Left forelimb (tissue), 1 donor: ENCODE measurements around the gene ACTR3C.
"Not testable (repeated sequence)": the region's sequence is repeated elsewhere in the genome, so short reads cannot be mapped to it uniquely, and the experiment has no call there.

Source experiments
- DNase-seq: peaks from one replicate; pipeline ENCODE4 v3.0.0-alpha.2; 2018; ENCODE audit warnings: low spot score

The ACTR3C gene

DNA sequence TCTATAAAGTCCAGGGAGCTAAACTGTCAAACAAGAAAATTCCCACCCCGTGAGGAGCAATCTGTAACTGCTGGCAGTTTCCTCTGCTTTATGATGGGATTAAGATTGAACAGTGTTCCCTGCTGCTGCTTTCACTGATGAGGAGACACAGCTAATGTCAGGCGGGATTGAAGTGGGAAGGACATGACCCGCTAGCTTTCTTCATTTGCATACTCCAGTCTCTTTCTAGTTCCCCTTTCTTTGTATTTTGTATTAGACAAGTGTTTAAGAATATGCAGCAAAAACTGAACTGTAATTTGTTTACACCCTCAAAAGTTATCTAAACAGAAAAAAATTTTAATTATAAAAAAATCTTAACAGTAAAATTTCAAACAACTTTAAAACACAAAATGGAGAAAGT lies 40.2 kb downstream of the ACTR3C start:
- DNase-seq = not testable (repeated sequence)

DNA sequence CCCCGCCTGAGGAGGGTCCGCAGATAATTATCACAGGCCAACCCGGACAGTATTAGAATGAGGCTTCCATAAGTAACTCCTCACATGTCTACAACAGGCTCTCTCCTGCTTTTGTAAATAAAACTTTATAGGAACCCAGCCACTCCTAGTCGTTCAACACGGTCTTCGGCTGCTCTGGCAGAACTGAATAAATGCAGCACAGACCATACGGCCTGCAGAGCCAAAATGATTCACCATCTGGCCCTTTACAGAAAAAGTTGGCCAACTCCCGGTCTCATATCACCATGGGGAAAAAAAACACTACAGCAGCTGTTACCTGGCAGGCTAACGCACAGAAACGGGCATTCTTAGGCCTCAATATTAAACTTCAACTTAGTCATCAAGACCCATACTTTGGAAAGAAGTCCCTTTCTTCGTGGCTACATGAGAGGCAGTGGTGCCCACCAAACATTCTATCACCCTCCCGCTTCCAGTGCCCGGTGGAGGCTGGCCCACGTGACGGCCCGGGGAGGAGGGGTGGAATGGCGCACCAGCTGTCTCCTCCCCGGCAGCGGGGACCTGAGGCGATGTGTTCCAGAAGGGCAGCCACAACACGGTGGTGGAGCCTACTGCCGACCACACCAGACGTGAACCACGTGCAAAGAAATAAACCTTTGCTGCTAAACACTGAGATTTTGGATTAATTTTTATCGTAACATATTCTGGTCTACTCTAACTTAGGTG lies 41.5 kb downstream of the ACTR3C start:
- not testable (repeated sequence) for DNase-seq

DNA sequence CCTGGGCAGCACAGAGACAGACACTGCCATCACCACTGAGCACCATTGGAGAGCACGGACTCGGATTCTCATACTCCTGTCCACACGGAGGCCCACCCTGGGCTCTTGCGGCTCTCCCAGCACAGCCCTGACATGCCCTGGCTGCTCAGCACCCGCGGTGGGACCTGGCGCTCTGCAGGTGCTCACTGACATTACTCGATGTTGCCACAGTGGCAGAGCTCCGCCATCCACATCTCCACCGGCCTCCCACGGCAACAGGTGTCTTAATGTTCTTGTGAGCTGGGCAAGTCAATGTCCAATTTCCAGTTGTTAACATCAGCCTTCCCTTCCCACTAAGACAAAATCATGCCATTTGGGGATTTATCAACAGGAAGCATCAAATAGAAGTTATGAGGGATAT lies 45.0 kb downstream of the ACTR3C start:
- not testable (repeated sequence) for DNase-seq

DNA sequence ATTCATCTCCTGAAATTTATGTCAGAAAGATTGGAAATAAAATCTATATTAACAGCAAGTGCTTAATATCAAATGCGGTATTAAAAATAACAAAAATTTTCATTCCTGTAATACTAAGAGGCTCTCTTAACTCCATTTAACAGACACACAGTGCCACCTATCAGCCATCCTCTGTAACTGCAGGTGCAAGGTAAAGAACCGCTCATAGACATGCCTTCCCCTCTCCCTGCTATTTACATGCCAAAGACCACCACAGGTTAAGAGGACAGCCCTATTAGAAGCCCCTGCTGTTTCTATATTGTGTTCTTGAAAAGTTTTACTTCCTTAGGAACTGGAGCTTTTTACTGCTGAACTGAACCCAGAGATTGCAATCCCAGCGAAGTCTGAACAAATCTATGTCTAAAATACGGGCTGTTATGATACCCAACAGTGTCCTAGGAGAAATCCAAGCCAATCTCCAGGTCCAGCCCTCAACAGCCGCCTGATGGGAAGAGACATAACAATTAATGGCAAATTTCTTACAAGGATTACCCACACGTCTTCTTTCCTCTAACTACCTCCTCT lies 47.1 kb downstream of the ACTR3C start:
- DNase-seq = not testable (repeated sequence)

DNA sequence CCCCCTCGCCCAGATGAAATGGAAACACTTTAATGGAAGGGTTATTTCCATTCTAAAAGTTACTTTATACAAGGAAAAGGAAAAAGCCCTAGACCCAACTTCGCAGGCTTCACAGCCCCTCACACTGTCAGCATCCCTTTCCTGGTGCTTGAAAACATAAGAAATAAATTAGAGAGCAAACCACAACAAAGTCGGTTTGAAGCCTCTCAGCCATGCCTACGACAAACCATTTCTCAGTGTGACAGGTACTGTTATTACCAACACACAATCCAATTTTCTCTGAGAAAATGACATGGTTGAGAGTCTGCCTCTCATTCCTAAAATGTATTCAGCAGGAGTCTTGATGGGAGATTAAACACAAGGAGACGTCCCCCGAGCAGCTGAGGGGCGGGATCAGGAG lies 51.4 kb downstream of the ACTR3C start:
- DNase-seq = not testable (repeated sequence)

DNA sequence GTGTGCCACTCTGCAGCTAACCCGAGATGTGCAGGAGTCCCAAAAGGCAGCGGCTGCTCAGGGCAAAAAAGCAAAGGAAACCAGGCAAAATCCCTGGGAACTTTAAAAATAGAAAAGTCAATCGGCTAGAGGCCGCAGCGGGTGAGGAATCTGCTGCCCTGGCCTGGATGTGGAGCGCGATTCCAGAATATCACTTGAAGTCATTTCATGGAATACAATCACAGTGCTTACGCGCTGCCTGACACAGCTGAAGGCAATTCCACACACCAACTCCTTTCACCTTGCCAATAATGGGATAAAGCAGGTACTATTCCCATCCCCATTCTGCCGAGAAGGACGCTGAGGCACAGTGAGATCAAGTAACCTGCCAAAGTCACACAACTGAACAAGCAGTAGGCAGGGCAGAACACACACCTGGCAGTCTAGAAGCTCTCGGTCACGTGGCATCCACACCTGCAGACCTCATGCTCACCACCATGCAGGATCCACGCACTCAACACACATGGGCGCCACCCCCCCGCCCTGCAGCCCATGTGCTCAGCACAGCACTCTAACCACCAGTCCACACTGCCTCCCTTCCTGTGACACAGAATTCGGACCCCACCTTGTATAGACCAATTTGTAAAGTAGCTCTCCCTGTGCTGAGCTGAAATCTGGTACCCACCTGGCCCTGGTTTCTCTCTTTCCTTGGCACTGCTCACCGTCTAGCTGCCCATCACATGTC lies 53.1 kb downstream of the ACTR3C start:
- not testable (repeated sequence) for DNase-seq

DNA sequence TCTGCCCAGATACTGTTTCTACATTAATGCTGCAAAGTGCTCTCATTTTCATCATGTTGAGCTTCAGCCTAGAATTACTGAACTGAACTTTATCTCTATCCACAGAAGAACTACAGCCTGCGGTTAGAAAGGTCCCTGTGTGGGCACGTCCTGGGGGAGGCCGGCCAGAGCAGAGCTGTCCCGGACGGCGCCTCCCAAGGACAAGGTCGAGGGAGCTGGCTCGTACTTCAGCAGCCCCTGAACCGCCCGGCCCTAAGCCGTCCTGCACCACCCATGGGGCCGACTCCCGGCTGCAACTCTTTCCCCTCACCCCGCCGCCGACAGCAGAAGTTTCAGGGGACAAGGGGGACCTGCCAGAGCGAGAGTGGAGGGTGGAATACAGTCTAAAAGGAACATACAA lies 54.5 kb downstream of the ACTR3C start:
- not testable (repeated sequence) for DNase-seq

DNA sequence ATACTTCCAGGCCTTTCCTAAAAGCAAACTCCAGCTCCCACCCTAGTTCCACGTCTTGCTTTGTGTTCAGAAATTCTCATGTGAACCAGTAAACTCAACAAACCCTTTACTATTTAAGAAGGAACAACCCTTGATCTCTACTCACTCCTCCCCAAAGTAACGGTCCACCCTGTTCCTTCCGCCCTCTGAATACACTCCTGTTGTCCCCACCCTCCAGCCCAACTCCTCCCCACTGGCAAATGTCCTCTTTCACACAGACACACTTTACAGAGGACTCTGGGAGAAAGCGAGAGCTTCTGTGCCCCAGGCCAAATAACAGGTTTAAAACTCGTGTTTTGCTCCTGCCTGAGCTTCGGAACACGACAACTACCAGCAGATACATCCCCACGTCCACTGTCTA lies 55.1 kb downstream of the ACTR3C start:
- DNase-seq = not testable (repeated sequence)

DNA sequence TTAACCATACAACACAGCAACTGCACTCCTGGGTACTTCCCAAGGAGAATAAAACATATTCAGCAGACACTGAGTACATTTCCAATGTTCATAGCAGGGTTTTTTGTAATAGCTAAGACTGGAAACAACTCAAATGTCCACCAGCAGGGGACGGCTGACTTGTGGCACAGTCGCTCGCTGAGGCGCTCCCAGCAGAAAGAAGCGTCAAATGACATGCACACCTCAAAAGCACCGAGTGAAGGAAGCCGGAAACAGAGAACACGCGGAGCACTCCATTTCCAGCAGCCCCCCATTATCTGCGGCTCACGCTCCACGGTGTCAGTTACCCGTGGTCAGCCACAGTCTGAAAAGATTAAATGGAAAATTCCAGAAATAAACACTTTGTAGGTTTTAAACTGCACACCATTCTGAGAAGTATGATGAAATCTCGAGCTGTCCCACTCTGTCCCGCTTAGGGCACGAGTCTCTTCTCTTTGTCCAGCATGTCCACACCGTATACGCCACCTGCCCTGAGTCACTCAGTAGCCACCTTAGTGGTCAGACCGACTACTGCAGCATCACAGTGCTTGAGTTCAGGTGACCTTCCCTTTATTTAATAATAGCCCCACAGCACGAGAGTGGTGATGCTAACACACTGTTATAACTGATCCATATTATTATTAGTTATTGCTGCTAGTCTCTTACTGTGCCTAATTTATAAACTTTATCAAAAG lies 56.2 kb downstream of the ACTR3C start:
- not testable (repeated sequence) for DNase-seq

DNA sequence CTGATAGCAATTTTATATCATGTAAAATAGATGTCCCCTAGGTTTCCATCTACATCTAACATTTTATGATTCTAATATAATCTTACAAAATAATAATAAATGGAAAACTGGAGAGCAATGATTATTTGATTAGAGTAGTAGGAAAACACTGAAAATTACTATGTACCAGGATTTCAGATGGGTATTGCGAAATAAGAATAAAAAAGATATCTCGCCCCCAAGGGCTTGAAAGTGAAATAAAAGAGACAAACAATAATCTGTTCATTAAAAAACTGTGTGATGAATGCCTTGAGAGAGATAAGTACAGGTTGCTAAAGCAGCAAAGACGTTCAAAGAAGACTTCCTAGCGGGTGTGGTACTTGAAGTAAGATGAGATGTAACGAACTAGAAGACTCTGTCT lies 60.7 kb downstream of the ACTR3C start:
- DNase-seq = not testable (repeated sequence)

DNA sequence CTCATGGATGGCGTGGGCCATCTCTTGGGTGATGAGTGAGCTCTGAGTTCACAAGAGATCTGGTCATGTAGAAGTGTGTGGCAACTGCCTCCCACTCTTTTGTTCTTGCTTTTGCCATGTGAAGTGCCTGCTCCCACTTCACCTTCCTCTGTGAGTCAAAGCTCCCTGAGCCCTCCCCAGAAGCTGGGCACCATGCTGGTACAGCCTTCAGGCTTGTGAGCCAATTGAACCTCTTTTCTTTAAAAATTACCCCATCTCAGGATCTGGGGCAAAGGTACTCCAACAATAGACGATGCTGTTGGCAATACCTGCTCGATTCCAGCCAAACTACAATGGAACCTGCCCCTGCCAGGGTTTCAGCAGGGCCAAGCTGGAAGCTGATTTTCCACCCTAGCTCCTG lies 75.6 kb downstream of the ACTR3C start:
- DNase-seq = not testable (repeated sequence)

DNA sequence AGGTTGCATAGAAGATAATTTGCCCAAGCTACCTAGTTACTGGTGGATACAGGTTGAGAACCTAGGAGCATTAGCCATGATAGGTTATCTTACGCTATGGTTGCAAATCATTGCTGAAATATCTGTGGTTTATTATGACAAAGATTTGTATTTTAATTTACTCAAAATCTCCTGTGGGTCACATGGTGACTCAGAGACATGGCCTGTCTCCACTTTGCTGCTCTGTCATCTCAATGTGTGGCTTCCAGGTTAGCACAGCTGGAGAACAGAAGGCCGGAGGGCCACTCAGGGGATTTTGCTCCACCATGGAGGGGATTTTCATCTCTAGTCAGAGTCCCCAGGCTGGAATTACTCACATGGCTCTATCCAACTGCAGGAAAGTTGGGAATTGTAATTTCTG lies 78.1 kb downstream of the ACTR3C start:
- DNase-seq = not testable (repeated sequence)

DNA sequence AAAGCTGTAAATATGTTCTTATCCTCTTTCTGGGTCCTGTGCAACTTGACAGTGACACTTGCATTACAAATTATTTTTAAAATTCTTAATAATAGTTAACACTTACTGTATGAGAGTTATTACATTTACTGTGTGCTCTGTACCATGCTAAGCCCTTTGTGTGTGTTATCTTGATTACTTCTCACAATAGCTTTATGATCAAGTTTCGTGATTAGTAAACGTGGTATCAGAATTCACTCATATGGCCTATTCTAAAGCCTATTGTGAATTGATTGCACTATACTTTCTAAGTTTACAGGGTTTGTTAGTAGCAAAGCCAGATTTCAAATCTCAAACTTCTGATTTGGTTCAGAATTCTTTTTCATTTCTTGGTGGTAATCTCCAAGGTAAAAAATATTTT lies 80.4 kb downstream of the ACTR3C start:
- DNase-seq = not testable (repeated sequence)

DNA sequence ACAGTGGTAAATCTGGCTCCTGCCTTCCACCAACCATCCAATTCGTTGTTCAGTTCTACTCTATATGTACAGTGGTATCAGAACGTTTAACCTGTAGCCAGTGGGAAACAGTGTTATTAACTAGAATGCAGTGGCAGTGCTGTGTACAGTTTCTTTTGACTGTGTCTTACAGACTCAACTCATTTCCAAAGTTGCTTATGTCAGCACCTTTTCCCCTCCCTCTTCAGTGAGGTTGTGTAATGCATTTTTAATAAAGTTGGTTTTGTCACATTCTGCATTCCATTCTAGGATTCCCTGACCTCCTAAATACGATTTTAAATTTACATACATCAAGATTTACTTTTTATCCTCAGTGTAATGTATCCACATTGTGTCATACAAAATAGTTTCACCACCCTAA lies 97.9 kb downstream of the ACTR3C start:
- not testable (repeated sequence) for DNase-seq

DNA sequence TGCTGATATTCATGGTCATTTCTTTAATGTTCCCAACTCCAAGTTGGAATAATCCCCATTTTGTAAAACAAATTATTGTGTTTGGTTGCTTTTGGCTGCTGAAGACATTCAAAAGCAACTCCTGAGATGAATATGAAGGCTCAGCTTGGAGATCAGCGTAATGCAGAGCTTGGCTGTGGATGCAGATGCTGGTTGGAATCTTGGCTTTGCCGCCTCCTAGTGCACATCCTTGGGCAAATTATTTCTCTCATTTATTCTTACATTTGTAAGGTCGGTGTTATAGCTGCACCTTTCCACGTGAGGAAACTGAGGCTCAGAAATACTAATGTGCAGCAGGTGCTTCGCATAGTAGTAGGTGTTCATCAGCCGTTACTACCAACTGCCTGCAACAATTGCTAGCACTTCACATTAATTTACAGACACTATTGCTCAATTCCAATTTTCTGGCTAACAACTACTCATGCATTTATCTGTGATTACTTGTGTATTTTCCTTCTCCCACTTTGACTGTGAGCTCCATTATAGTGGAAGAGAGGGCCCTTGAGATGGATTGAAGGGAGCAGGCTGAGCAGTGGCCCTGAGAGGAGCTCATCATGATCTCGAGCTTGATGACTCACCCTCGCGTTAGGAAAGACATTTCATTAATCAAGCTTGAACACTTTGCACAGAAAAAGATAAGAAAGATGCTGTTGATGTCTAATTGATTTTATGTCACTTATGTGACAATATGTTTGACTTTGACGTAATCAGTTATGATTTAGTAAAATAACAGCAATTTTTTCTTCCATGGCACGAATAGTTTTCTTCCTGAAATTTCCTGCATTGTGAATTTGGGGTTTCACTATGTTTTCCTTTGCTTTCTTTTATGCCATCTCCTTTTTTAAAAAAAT lies 101.0 kb downstream of the ACTR3C start:
- not testable (repeated sequence) for DNase-seq

DNA sequence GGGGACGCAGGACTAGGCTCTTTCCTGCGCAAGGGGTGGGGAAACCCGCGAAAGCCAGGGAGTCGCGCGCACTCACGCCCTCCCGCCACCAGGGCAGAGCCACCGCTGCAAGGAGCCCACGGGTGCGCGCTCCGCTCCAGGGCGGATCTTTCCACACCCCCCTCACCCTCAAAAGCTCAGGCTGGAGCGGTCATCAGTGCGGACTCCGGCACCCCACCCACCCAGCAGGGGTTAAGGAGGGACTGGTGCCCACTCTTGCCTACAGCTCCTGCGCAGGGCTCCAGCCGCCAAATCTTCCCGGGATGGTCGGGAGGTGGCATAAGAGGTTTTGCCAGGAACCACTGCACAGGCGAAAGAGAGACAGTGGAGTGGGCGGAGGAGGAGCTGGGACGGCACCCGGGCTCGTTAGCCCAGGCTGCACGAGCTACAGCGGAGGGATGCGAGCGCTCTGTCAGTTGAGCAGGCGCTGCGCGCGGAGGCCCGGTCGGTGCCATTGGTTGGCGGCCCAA lies 102.6 kb downstream of the ACTR3C start:
- DNase-seq = peak; percentile 64

DNA sequence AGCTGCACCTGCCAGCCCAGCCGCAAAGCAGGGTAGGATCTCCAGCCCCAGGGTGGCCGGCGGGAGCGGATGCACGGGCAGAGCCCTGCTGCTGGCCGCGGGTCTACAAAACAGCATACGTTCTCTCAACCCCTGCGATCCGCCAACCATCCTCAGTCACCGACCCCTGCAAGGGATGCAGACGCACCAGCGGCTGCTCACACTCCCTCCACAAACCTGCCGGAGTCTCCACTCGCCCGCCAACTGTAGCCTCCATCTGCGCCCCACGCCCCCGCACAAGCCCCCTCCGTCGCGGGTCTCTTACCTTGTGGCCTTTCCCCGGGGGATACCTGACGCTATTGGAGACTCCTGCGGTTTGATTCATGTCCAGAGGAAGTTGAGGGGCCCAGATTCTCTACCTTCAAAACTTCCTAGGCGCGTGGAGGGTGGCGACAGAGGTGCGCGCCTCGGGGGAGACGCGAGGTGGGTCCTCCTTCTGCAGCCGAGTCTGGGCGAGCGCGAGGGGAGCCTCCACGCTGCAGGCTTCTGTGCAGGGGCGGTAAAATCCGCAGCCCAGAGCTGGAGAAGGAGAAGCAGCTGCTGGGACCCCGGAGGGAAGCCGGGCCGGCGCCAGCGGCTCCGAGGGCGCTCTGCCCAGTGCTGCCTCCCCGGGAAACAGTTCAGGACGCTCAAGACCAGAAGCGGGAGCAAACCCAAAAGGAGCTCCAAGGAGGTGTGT lies 103.2 kb downstream of the ACTR3C start:
- not testable (repeated sequence) for DNase-seq

DNA sequence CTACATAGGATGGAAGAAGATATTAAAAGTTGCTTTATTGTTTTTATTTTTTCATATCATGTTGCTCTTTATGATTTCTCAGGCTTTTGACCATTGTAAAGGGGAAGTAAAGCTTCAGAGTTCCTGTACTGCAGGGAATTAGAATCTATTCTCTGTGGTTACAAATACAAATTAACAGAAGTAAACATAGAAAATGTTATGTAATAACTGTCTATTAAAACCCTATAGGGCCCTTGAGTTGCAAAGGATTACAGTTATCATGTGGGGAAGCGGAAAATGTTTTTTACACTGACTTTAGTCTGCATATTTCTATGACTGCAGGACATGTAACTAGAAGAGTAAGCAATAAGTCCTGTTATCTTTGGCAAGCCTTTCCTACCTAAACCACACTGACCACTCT lies 116.5 kb downstream of the ACTR3C start:
- DNase-seq = not testable (repeated sequence)

DNA sequence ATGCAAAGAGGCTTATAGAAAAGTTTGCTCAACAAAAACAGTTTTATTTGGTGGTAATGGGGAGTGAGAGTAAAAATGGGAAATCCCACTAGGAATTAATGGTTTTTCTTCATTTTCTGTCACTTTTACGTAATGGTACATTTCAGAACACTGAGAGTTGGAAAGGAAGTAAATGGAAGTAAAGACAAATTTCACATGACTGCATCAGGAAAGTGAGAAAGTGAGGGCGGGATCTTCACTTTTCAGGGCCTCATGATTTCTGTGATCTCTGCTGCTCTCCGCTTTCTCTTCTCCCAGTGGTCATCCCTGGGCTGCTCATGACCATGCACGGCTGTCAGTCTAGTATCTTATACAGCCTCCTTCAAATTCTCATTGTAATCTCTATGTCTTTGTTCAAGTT lies 117.5 kb downstream of the ACTR3C start:
- DNase-seq = not testable (repeated sequence)

DNA sequence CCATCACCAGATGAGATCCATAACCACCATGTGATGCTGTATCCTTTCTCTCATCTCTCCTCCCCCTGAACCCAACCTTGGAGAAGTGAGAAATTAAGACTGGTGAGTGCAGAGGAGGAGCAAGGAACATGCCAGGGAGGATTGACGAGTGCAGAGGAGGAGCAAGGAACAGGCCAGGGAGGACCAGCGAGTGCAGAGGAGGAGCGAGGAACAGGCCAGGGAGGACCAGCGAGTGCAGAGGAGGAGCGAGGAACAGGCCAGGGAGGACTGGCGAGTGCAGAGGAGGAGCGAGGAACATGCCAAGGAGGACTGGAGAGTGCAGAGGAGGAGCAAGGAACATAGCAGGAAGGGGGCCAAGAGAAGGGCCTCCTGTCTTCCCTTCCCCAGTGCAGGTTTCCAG lies 118.8 kb downstream of the ACTR3C start:
- not testable (repeated sequence) for DNase-seq
